SU-DHL-6 (cell line): Measurements from ENCODE around the gene PFKM.

ENCODE experiments used
- H2AFZ ChIP-seq: fragments of 200-600 bp; sonication (generic); 2 replicates; pipeline ENCODE4 v1.6.1; 2014; ENCODE audit warnings: low read depth, mild to moderate bottlenecking, moderate library complexity, mixed read lengths, antibody characterized with exemption, low read length; ENCODE audit not compliant: severe bottlenecking
- H3F3A ChIP-seq: fragments of 200-600 bp; shearing (Covaris generic); 2 replicates; pipeline ENCODE4 v1.6.0; 2016; ENCODE audit warnings: antibody characterized with exemption, mild to moderate bottlenecking; ENCODE audit not compliant: insufficient read depth
- H3K27ac ChIP-seq: fragments of 200-600 bp; sonication (generic); 2 replicates; pipeline ENCODE4 v1.5.1; 2016; ENCODE audit warnings: low read depth, mild to moderate bottlenecking, low read length, moderate library complexity, mixed read lengths
- H3K27me3 ChIP-seq: fragments of 200-600 bp; sonication (generic), shearing (Covaris generic); 2 replicates; pipeline ENCODE4 v1.6.0; 2014; ENCODE audit warnings: mild to moderate bottlenecking, low read length
- H3K36me3 ChIP-seq: fragments of 200-600 bp; sonication (generic); 2 replicates; pipeline ENCODE4 v1.6.1; 2014; ENCODE audit warnings: mild to moderate bottlenecking, low read length, mixed read lengths
- H3K4me2 ChIP-seq: fragments of 300-600, 200-600 bp; shearing (Covaris generic), sonication (generic); 2 replicates; pipeline ENCODE4 v1.6.0; 2014; ENCODE audit warnings: low read length, low read depth, mild to moderate bottlenecking; ENCODE audit not compliant: poor library complexity, severe bottlenecking
- H3K4me3 ChIP-seq: fragments of 200-600 bp; sonication (generic); 2 replicates; pipeline ENCODE4 v1.5.1; 2014; ENCODE audit warnings: antibody characterized with exemption, low read length, mild to moderate bottlenecking, mixed read lengths; ENCODE audit not compliant: insufficient read depth, poor library complexity, severe bottlenecking
- H3K79me2 ChIP-seq: fragments of 200-600 bp; sonication (generic); 2 replicates; pipeline ENCODE4 v1.6.1; 2014; ENCODE audit warnings: mild to moderate bottlenecking, low read length, moderate library complexity; ENCODE audit not compliant: insufficient read depth
- H3K9ac ChIP-seq: fragments of 200-600 bp; sonication (generic); 2 replicates; pipeline ENCODE4 v1.7.0; 2014; ENCODE audit warnings: mild to moderate bottlenecking, low read length
- H3K9me2 ChIP-seq: fragments of 200-600 bp; sonication (generic); replicated peaks from 2 replicates; pipeline ENCODE4 v1.6.1; 2014; ENCODE audit warnings: low read length; ENCODE audit not compliant: insufficient read depth
- H3K9me3 ChIP-seq: fragments of 200-600 bp; sonication (generic); 2 replicates; pipeline ENCODE4 v1.6.1; 2014; ENCODE audit warnings: low read length, mixed read lengths; ENCODE audit not compliant: insufficient read depth
- H4K20me1 ChIP-seq: fragments of 200-600 bp; sonication (generic); 2 replicates; pipeline ENCODE4 v1.6.1; 2014; ENCODE audit warnings: low read depth, mild to moderate bottlenecking, antibody characterized with exemption, low read length, moderate library complexity, mixed read lengths
- EZH2phosphoT487 ChIP-seq: fragments of 200-600 bp; sonication (generic), shearing (Covaris generic); conservative IDR thresholded peaks from 2 replicates; pipeline ENCODE4 v1.6.1; 2018; ENCODE audit warnings: mild to moderate bottlenecking, antibody characterized with exemption, low read length, moderate library complexity, mixed read lengths
- TF ChIP-seq, protein P1 (sequence below): fragments of 200-600 bp; sonication (generic); IDR thresholded peaks from one replicate; pipeline ENCODE4 v1.5.1; 2017; ENCODE audit warnings: antibody characterized with exemption, mild to moderate bottlenecking, low read length, moderate library complexity; ENCODE audit not compliant: insufficient read depth, poor library complexity, severe bottlenecking

The PFKM gene

DNA sequence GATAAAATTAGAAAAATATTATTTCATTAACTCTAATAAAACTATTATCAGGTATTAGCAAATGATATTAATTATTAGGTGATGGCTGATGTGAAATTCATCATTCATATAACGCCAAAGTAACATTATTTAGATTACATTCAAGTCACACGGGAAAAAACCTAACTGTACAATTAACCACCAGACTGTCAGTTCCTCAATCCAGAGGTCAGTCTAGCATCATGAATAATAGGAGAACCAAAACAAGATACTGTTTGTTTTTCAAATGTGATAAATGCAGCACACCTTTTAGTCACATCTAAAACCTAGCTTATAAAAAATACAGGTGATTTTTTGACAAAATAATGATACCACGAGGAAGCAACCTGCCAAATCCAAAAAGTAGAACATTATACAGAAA lies 32.8 kb upstream of the PFKM start:
- Histone ChIP-seq H3K9ac (no peak overlapping the region), H3K27me3 (no peaks in the 10 kb centered on the region), H3K9me3 (no peaks in the 10 kb centered on the region), H2AFZ (no peak overlapping the region), H3K4me3 (no peak overlapping the region), H4K20me1 (0 out of 2 replicates have a peak, but pooled peaks cover 3% of the 10 kb centered on the region), H3K9me2 (no peaks in the 10 kb centered on the region), H3K4me2 (no peak overlapping the region), H3F3A (no peaks in the 10 kb centered on the region), H3K36me3 (peaks cover 50% of the 10 kb centered on the region), H3K79me2 (no peaks in the 10 kb centered on the region), H3K27ac (no peak overlapping the region)
- TF ChIP-seq EZH2phosphoT487: no peak
- TF ChIP-seq, protein P1, sequence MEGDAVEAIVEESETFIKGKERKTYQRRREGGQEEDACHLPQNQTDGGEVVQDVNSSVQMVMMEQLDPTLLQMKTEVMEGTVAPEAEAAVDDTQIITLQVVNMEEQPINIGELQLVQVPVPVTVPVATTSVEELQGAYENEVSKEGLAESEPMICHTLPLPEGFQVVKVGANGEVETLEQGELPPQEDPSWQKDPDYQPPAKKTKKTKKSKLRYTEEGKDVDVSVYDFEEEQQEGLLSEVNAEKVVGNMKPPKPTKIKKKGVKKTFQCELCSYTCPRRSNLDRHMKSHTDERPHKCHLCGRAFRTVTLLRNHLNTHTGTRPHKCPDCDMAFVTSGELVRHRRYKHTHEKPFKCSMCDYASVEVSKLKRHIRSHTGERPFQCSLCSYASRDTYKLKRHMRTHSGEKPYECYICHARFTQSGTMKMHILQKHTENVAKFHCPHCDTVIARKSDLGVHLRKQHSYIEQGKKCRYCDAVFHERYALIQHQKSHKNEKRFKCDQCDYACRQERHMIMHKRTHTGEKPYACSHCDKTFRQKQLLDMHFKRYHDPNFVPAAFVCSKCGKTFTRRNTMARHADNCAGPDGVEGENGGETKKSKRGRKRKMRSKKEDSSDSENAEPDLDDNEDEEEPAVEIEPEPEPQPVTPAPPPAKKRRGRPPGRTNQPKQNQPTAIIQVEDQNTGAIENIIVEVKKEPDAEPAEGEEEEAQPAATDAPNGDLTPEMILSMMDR: no peak

DNA sequence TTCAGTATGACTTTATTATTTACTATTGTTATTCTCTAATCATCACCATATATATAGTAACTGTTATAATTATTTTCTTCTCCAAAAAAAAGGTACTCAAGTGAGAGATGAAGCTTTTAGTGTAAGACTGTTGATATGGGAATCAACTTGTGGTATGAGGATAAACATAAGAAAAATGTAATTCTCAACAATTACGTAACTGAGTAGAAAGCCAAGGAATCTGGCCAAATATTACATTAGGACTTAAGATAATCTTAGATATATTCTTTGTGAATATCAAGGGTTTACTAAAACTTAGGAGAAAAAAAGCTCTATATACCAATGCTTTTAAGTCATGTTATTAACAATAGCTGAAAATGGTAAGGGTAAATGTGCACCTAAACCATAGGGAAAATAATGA lies 26.6 kb upstream of the PFKM start:
- TF ChIP-seq, protein P1: no peak
- no peak for TF ChIP-seq EZH2phosphoT487
- no peaks in the 10 kb centered on the region for H3K9me2 ChIP-seq

DNA sequence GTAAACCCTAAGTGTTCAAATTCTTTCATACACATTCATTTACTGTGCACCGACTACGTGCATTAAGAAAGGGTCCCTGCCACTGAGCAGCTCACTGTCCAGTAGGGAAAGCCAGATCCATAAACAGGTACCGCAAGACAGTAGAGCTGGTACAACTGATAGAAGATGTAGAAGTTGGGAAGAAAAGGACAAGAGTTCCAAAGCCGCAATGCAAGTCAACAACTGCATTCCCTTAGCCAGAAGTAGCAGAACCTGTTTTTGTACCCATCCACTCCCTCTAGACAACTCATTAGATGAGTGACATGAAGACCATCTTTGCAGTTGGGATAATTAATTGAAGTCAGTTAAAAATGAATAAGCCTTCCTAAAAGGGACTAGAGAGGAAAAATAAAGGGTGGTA lies 14.6 kb upstream of the PFKM start:
- H3K4me2 ChIP-seq: peak overlapping the region; percentile 86
- no peaks in the 10 kb centered on the region for H3K9me2 ChIP-seq
- peak overlapping the region; percentile 82 for H3K4me3 ChIP-seq
- H3K79me2 ChIP-seq: peaks cover 60% of the 10 kb centered on the region
- TF ChIP-seq EZH2phosphoT487: no peak
- TF ChIP-seq, protein P1: no peak
- no peaks in the 10 kb centered on the region for H3K9me3 ChIP-seq
- H3F3A ChIP-seq: peaks cover 21% of the 10 kb centered on the region
- H2AFZ ChIP-seq: no peak overlapping the region
- H4K20me1 ChIP-seq: no peaks in the 10 kb centered on the region
- H3K36me3 ChIP-seq: no peaks in the 10 kb centered on the region
- peak overlapping the region; percentile 94 for H3K9ac ChIP-seq
- no peaks in the 10 kb centered on the region for H3K27me3 ChIP-seq
- peak overlapping the region; percentile 92 for H3K27ac ChIP-seq

More for the DNA sequence above, 26.6 kb upstream of the PFKM start:
- Histone ChIP-seq H3K9me3 (no peaks in the 10 kb centered on the region), H2AFZ (no peak overlapping the region), H3K9ac (no peak overlapping the region), H3K27me3 (no peaks in the 10 kb centered on the region), H3F3A (no peaks in the 10 kb centered on the region), H3K79me2 (0 out of 2 replicates have a peak, but pooled peaks cover 9% of the 10 kb centered on the region), H3K27ac (no peak overlapping the region), H3K4me2 (no peak overlapping the region), H4K20me1 (no peaks in the 10 kb centered on the region), H3K36me3 (peaks cover 30% of the 10 kb centered on the region), H3K4me3 (no peak overlapping the region)
